Thyroid gland (tissue), 4 donors: ENCODE data around the gene COG3.

Experiments used
- CTCF ChIP-seq, 6 experiments: fragments of 200-600 bp in 3 of 6; fragments of 450-650 bp in 3 of 6; sonication (generic) in 3 of 6; IDR thresholded peaks; one replicate each; pipeline ENCODE4 v1.5.1; 2016 to 2019; ENCODE audit warnings: antibody characterized with exemption in 6 of 6, mild to moderate bottlenecking in 2 of 6, inconsistent platforms in 1 of 6, moderate library complexity in 1 of 6
- POLR2A ChIP-seq, 2 donors: fragments of 450-650 bp; IDR thresholded peaks; one replicate each; pipeline ENCODE4 v1.6.1; 2017; ENCODE audit warnings: antibody characterized with exemption in 2 of 2, mild to moderate bottlenecking in 2 of 2, moderate library complexity in 1 of 2

GRCh38 chr13:45446181-45446580 lies 18.6 kb upstream of the COG3 start:
- TF ChIP-seq CTCF (IDR thresholded peaks at IDR 0.05) (no peak), POLR2A (IDR thresholded peaks at IDR 0.05) (no peak)
